ENCODE data around the gene RPL22L1. TPM values are rescaled to one million over a fixed set of nuclear protein-coding genes. Genes with fewer than 3 reads are reported as not detected.
A peak's percentile ranks its signal among the peaks of the same experiment; 100 is the strongest.

Gene RPL22L1
- total and polyA plus RNA-seq, 2 experiments from 2014 or later: 216 to 441 TPM

- TF ChIP-seq STAT1 (IDR thresholded peaks at IDR 0.05; ENCODE audit: unreplicated experiment) (no peak), NANOG (IDR thresholded peaks at IDR 0.05; ENCODE audit: borderline replicate concordance) (no peak), ZNF462 (CRISPR knock-in tag; IDR thresholded peaks at IDR 0.05) (no peak), EZH2 (IDR thresholded peaks at IDR 0.05; ENCODE audit: low read depth, unreplicated experiment) (no peak), EZH2phosphoT487 (IDR thresholded peaks at IDR 0.05; ENCODE audit: unreplicated experiment) (no peak), CREB1 (CRISPR knock-in tag; IDR thresholded peaks at IDR 0.05; ENCODE audit: low read depth) (no peak), CTCF (conservative IDR thresholded peaks at IDR 0.05; ENCODE audit: low read depth in 2 of 2) (no peak)
- no peak overlapping the region for H3K4me3 ChIP-seq
- H3K27ac ChIP-seq (ENCODE audit: low read depth): no peak overlapping the region
- Mint-ChIP-seq H3K9me3 (no peaks in the 10 kb centered on the region; the same call in 2 of the 3 replicates), H3K27ac (no peak overlapping the region), H3K27me3 (ENCODE audit: insufficient read depth, low read depth, poor library complexity) (peaks cover 10% of the 10 kb centered on the region), H3K36me3 (ENCODE audit: low read depth) (0 out of 3 replicates have a peak, but pooled peaks cover 3% of the 10 kb centered on the region), H3K4me3 (no peak overlapping the region), H3K4me1 (peaks cover 69% of the 10 kb centered on the region)
- H3K36me3 ChIP-seq (ENCODE audit: insufficient read depth): no peaks in the 10 kb centered on the region
- no peaks in the 10 kb centered on the region for H4K20me1 ChIP-seq (replicated peaks; ENCODE audit: insufficient read depth)
- ATAC-seq: peak; percentile 81
- no peaks in the 10 kb centered on the region for H3F3A ChIP-seq (replicated peaks; ENCODE audit: low read depth)
- H3K4me1 ChIP-seq (ENCODE audit: insufficient read depth): peaks cover 53% of the 10 kb centered on the region
- DNase-seq (ENCODE audit: low spot score): peak; percentile 86
- H3K79me2 ChIP-seq (replicated peaks; ENCODE audit: insufficient read depth): no peaks in the 10 kb centered on the region
- no peaks in the 10 kb centered on the region for H3K9me2 ChIP-seq (ENCODE audit: insufficient read depth)
- H3K4me2 ChIP-seq: peak overlapping the region; percentile 33; the same call in 1 of the 2 replicates
- no peak overlapping the region for H2AFZ ChIP-seq
- no peaks in the 10 kb centered on the region for H3K27me3 ChIP-seq (ENCODE audit: insufficient read depth)
Observed at GRCh38 chr3:170815340-170815739, 54.7 kb downstream of the RPL22L1 start.

Other genes with a start within 250 kb of the RPL22L1 start
- gene EIF5A2, start 38.4 kb upstream of the RPL22L1 start, total RNA-seq (2014; rRNA removed; shearing (Covaris generic)): 5.9 and 6.6 TPM in 2 replicates
- gene EIF5A2, start 38.4 kb upstream of the RPL22L1 start, polyA plus RNA-seq (2016; fragmentation: Nextera tagmentation; extraction: Ambion mirVana): 11.7 and 14.3 TPM in 2 replicates
- gene SLC2A2, start 156.5 kb upstream of the RPL22L1 start, total RNA-seq (2014; rRNA removed; shearing (Covaris generic)): not detected in 2 replicates
- not detected in 2 replicates for gene SLC2A2, start 156.5 kb upstream of the RPL22L1 start, polyA plus RNA-seq (2016; fragmentation: Nextera tagmentation; extraction: Ambion mirVana)

All from GM23338 (cell line).